Cerebellar cortex (tissue), 1 donor: ENCODE results near the gene ENKUR.

Source experiments
- DNase-seq: peaks from one replicate; pipeline ENCODE4 v3.0.0-alpha.2; 2015; ENCODE audit warnings: low spot score

ENKUR gene

DNA sequence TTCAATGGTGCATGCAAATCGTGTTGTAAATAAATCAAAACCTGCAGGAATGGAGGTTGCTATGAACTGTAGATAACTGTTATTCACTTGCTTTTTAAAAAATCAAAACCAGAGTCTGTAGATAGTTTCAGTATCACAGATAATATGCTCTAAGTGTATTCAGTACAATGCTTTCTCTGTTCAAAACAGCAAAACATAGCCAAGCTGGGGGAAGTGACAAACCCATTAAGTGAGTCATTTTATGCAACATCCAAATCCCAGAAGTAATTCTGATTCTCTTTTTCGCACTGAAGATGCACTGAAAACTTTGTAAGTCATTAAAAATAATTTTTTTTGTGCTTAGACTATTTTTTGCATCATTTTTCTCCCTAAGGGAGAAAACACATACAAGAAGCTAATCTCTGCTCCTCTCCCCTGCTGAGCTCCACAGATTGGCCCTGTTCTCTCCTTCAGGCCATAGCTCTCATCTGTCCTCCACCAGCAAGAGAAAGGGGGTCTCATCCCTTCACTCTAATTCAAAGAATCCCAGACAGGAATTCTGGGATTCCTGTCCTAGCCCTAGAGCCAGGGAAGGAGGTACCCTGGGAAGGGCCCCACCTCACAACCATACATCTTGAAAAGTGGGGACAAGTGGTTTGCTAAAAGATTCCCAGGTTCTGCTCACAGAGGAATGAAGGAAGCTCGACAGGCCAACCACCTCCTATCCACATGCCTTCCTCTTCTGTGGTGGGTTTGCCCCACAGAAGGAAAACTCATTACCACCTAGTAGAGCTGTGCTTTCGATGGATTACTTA is 68.5 kb downstream of the ENKUR start:
- no peak for DNase-seq

DNA sequence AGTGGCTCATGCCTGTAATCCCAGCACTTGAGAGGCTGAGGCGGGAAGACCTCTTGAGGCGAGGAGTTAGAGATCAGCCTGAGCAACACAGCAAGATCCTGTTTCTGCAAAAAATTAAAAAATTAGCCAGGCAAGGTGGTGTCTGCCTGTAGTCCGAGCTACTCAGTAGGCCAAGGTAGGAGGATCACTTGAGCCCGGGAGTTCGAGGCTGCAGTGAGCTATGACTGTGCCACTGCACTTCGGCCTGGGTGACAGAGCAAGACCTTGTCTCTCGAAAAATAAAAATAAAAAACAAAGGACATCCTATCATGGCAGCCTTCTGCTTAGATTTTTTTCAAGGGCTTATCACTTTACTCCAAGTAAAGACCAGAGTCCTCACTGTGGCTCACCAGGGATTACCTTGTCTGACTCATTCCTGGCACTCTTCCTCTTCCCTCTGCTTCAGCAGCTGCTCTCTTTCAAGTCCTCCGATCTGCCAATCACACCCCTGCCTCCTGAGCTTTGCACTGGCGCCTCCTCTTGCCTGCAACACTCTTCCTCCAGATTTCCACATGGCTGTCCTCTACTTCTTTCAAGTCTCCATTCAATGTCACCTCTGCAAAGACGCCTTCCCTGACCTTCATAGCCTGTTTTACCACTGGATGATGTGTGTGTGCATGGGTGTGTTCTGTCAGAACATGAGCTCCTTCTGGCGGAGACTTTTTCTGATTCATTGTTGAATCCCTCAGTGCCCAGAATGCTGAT is 71.3 kb downstream of the ENKUR start:
- no peak for DNase-seq

DNA sequence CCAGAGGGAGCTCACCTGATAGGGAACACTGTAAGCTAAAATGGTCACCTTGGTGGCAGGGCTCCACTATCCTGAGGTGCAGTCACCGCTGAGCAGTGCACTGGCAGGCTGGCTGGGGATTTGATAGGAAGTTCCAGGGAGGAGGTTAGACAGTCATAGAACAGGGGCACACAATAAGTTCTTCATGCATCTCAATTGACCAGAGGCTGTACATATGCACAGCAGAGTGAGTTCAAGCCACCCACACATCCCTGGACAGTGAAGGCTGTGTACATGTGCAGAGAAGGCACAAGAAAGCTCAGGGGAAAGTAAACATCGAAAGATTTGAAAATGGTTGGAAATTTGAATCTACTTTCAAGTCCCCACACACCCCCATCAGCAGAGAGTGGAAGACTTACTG is 77.4 kb downstream of the ENKUR start:
- DNase-seq = no peak

DNA sequence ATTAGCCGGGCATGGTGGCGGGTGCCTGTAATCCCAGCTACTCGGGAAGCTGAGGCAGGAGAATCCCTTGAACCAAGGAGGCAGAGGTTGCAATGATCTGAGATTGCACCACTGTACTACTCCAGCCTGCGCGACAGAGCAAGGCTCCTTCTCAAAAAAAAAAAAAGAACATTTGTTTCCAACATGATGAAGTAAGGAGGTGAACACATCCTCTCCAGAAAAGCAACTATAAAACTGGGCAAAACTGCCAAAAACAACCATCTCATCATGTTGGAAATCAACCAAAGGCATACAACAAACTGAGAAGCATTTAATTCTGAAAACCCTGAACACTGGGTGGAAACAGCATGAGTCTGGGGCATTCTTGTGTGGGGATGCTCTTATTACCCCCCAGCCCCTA is 77.9 kb downstream of the ENKUR start:
- no peak for DNase-seq

DNA sequence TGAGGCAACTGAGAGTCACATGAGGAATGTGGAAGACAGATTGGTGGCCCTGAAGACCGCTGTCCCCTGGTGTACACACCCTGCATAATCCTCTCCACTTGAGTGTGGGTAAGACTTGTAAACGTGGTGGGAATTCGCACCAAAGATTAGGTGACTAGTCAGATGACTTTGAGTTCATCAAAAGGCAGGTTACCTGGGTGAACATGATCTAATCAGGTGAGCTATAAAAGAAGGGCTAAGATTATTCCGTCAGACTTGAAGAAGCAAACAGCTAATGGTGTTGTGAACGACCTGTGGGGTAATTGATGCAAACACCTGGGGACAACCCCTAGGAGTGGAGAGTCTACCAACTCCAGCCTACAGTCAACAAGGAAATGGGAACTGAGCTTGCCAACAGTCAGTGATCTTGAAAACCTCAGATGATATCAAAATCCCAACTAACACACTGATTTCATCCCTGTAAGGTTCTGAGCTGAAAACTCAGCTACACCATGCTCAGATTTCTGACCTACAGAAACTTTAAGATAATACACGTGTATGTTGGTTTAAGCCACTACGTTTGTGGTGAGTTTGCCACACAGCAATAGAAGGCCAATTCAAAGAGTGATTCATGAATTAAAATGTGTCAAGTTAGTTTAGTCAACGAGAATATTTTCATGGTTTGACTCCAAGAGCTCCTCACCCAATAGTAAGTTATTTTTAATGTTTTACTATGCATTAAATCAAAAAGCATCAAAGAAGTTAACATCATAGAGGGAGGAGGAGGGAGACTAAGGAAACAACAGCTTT is 80.3 kb downstream of the ENKUR start:
- no peak for DNase-seq
